Thymus (tissue), 11 donors: ENCODE results near the gene MAN1C1. TPM values are rescaled to one million over a fixed set of nuclear protein-coding genes. Genes with fewer than 3 reads are reported as not detected.

Experiments used
- DNase-seq, 9 donors: peaks; one replicate each; pipeline ENCODE4 v3.0.0-alpha.2; 2013; ENCODE audit warnings: low spot score in 9 of 9, low read depth in 6 of 9, missing footprints in 1 of 9
- H3K27ac ChIP-seq, 2 donors: one replicate each; pipeline ENCODE4 v1.5.1; 2013; ENCODE audit warnings: control low read depth in 1 of 2, low read depth in 1 of 2, low read length in 1 of 2, mild to moderate bottlenecking in 1 of 2, moderate library complexity in 1 of 2
- H3K27me3 ChIP-seq, 2 donors: one replicate each; pipeline ENCODE4 v1.5.1; 2013; ENCODE audit warnings: low read length in 1 of 2; ENCODE audit not compliant: control insufficient read depth in 2 of 2, insufficient read depth in 1 of 2
- H3K36me3 ChIP-seq, 2 donors: one replicate each; pipeline ENCODE4 v1.5.1; 2013; ENCODE audit warnings: low read length in 1 of 2, mild to moderate bottlenecking in 1 of 2, moderate library complexity in 1 of 2; ENCODE audit not compliant: control insufficient read depth in 2 of 2, insufficient read depth in 2 of 2
- H3K4me1 ChIP-seq, 2 donors: one replicate each; pipeline ENCODE4 v1.5.1; 2013; ENCODE audit warnings: low read length in 2 of 2; ENCODE audit not compliant: control insufficient read depth in 2 of 2, insufficient read depth in 2 of 2
- H3K4me3 ChIP-seq, 2 donors: one replicate each; pipeline ENCODE4 v1.5.1; 2013; ENCODE audit warnings: low read length in 2 of 2, control low read depth in 1 of 2, mild to moderate bottlenecking in 1 of 2
- H3K9me3 ChIP-seq, 2 donors: one replicate each; pipeline ENCODE4 v1.5.1; 2013; ENCODE audit warnings: low read length in 1 of 2, mild to moderate bottlenecking in 1 of 2; ENCODE audit not compliant: control insufficient read depth in 2 of 2, insufficient read depth in 1 of 2
- WGBS: extraction: QIAGEN DNeasy Blood & Tissue Kit; methylation state at CpG from one replicate; pipeline ENCODE4 v1.1.7; 2013; 5-methylcytosine and 5-hydroxymethylcytosine counted together
- polyA plus RNA-seq: library from polyadenylated mRNA; stranded (reverse); fragments of 200-250 nt; gene quantifications from one replicate; pipeline ENCODE4 v1.2.3, GENCODE V29; 2013
- total RNA-seq: library from RNA; stranded (reverse); fragments of 120-200 nt; gene quantifications from one replicate; pipeline ENCODE4 v1.2.4, GENCODE V29; 2013
- donor health status: healthy.

MAN1C1 gene
- total and polyA plus RNA-seq, 2 donors: 9.7 to 18.4 TPM

- WGBS: 97% methylated on average over 34 of the region's 34 CpGs
- H3K9me3 ChIP-seq: no peaks in the 10 kb centered on the region
- no peak overlapping the region for H3K27ac ChIP-seq
- peaks cover 4 to 5% of the 10 kb centered on the region in 2 donors for H3K36me3 ChIP-seq
- H3K27me3 ChIP-seq: peaks cover 0 to 2% of the 10 kb centered on the region in 2 donors
- H3K4me3 ChIP-seq: no peak overlapping the region
- no peak for DNase-seq
- no peaks in the 10 kb centered on the region for H3K4me1 ChIP-seq
These were observed 192.1 kb downstream of the MAN1C1 start for GRCh38 chr1:25808481-25809244.

- Histone ChIP-seq H3K27me3 (peaks cover 0 to 2% of the 10 kb centered on the region in 2 donors), H3K4me3 (no peak overlapping the region), H3K9me3 (no peaks in the 10 kb centered on the region), H3K4me1 (no peaks in the 10 kb centered on the region), H3K36me3 (peaks cover 4 to 5% of the 10 kb centered on the region in 2 donors), H3K27ac (no peak overlapping the region)
- 75% methylated on average over 18 of the region's 18 CpGs for WGBS
- DNase-seq: no peak
These were observed 192.8 kb downstream of the MAN1C1 start for GRCh38 chr1:25809283-25809926.

GRCh38 chr1:25809929-25810328 lies 193.3 kb downstream of the MAN1C1 start:
- Histone ChIP-seq H3K4me1 (no peaks in the 10 kb centered on the region), H3K4me3 (no peak overlapping the region), H3K9me3 (no peaks in the 10 kb centered on the region), H3K27me3 (peaks cover 0 to 2% of the 10 kb centered on the region in 2 donors), H3K27ac (no peak overlapping the region), H3K36me3 (peaks cover 4 to 5% of the 10 kb centered on the region in 2 donors)
- 92% methylated on average over 7 of the region's 7 CpGs for WGBS
- DNase-seq: no peak

GRCh38 chr1:25810341-25811299 lies 194.0 kb downstream of the MAN1C1 start:
- peaks cover 0 to 2% of the 10 kb centered on the region in 2 donors for H3K27me3 ChIP-seq
- WGBS: 44% methylated on average over 21 of the region's 21 CpGs
- no peaks in the 10 kb centered on the region for H3K4me1 ChIP-seq
- DNase-seq: peak in 7 of 9 donors; percentile 39 to 81 (median 63)
- peaks cover 4 to 8% of the 10 kb centered on the region in 2 donors for H3K36me3 ChIP-seq
- no peak overlapping the region for H3K27ac ChIP-seq
- no peak overlapping the region for H3K4me3 ChIP-seq
- H3K9me3 ChIP-seq: no peaks in the 10 kb centered on the region

- Histone ChIP-seq H3K9me3 (no peaks in the 10 kb centered on the region), H3K27me3 (peaks cover 0 to 2% of the 10 kb centered on the region in 2 donors), H3K4me3 (no peak overlapping the region), H3K36me3 (peaks cover 7 to 11% of the 10 kb centered on the region in 2 donors), H3K4me1 (no peaks in the 10 kb centered on the region), H3K27ac (no peak overlapping the region)
- no peak for DNase-seq
- 95% methylated on average over 13 of the region's 13 CpGs for WGBS
These were observed 194.9 kb downstream of the MAN1C1 start for GRCh38 chr1:25811384-25812082.

- Histone ChIP-seq H3K27ac (no peak overlapping the region), H3K36me3 (peaks cover 7 to 11% of the 10 kb centered on the region in 2 donors), H3K4me1 (peaks cover 0 to 6% of the 10 kb centered on the region in 2 donors), H3K4me3 (no peak overlapping the region), H3K27me3 (peaks cover 0 to 2% of the 10 kb centered on the region in 2 donors), H3K9me3 (no peaks in the 10 kb centered on the region)
- 87% methylated on average over 11 of the region's 11 CpGs for WGBS
- DNase-seq: no peak
These were observed 196.6 kb downstream of the MAN1C1 start for GRCh38 chr1:25813071-25813733.

- no peak overlapping the region for H3K4me3 ChIP-seq
- 95% methylated on average over 24 of the region's 24 CpGs for WGBS
- H3K27me3 ChIP-seq: peaks cover 0 to 2% of the 10 kb centered on the region in 2 donors
- peaks cover 0 to 10% of the 10 kb centered on the region in 2 donors for H3K4me1 ChIP-seq
- no peak for DNase-seq
- no peak overlapping the region for H3K27ac ChIP-seq
- H3K9me3 ChIP-seq: no peaks in the 10 kb centered on the region
- H3K36me3 ChIP-seq: peaks cover 7 to 8% of the 10 kb centered on the region in 2 donors
These were observed 197.3 kb downstream of the MAN1C1 start for GRCh38 chr1:25813734-25814471.
